A673 (cell line): ENCODE measurements around the gene TEX14.
"Not testable (repeated sequence)": the region's sequence is repeated elsewhere in the genome, so short reads cannot be mapped to it uniquely, and the experiment has no call there.

ENCODE experiments used
- CTCF ChIP-seq: fragments of 300-800, 200-600 bp; sonication (generic); conservative IDR thresholded peaks from 2 replicates; pipeline ENCODE4 v1.5.1; 2017; ENCODE audit warnings: low read depth, mild to moderate bottlenecking, antibody characterized with exemption, low read length, moderate library complexity, mixed read lengths
- EZH2 ChIP-seq: fragments of 200-600 bp; sonication (generic); IDR thresholded peaks from 2 replicates; pipeline ENCODE4 v1.6.1; 2017; ENCODE audit warnings: borderline replicate concordance, low read depth, mild to moderate bottlenecking, mixed read lengths, antibody characterized with exemption, low read length; ENCODE audit not compliant: poor library complexity, severe bottlenecking

GRCh38 chr17:58678287-58678686, 13.6 kb downstream of the TEX14 start:
- TF ChIP-seq CTCF, EZH2: not testable (repeated sequence)
